GM06990 (cell line): Measurements from ENCODE around the gene EPHB4.

Source experiments
- DNase-seq: peaks from one replicate; pipeline ENCODE4 v3.0.0-alpha.2; 2011; ENCODE audit not compliant: insufficient read length; ENCODE audit errors: extremely low read depth
- H3K27me3 ChIP-seq: replicated peaks from 2 replicates; pipeline ENCODE4 v1.6.0; 2011; ENCODE audit warnings: low read length; ENCODE audit not compliant: control insufficient read depth, insufficient read depth
- H3K36me3 ChIP-seq: 2 replicates; pipeline ENCODE4 v1.5.1; 2011; ENCODE audit warnings: low read length; ENCODE audit not compliant: control insufficient read depth, insufficient read depth
- H3K4me3 ChIP-seq: replicated peaks from 2 replicates; pipeline ENCODE4 v1.5.1; 2011; ENCODE audit warnings: low read depth, mild to moderate bottlenecking, control low read depth, low read length
- CTCF ChIP-seq: IDR thresholded peaks from 2 replicates; pipeline ENCODE4 v1.5.1; 2011; ENCODE audit warnings: low read length, control low read depth, mild to moderate bottlenecking, inconsistent platforms; ENCODE audit not compliant: insufficient read depth, poor library complexity, severe bottlenecking

The EPHB4 gene

GRCh38 chr7:100864263-100864845, 37.0 kb upstream of the EPHB4 start:
- DNase-seq, result no peak
- Histone ChIP-seq H3K27me3 (no peaks in the 10 kb centered on the region), H3K4me3 (no peak overlapping the region), H3K36me3 (peaks cover 11% of the 10 kb centered on the region)
- no peak for TF ChIP-seq CTCF

DNA sequence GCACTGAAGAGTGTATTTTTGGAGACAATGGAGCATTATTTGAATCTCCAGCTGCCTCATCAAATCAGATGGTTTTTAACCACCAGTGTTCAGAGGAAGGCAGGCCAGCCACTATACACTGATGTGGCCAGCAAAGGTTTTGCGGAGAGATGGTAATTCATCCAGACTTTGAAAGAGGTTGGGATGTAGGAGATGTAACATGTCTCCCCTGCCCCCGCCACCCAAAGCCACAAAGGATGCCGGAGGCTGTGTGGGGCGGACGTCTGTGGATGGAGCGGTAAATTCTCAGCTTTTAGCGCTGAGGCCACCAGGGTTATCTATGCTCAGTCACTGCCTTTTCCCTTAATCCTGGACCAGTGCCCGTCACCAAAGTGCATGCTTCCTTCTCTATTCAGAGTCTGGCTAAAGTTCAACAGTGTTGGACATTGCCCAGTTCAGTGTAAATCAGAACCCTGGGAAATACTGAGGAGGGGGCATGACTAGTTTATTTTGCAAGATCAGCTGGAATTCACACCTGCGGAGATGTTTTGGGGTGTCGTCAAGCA, 36.2 kb upstream of the EPHB4 start:
- no peak for TF ChIP-seq CTCF
- H3K36me3 ChIP-seq, result peaks cover 11% of the 10 kb centered on the region
- DNase-seq, result no peak
- no peak overlapping the region for H3K4me3 ChIP-seq
- H3K27me3 ChIP-seq, result no peaks in the 10 kb centered on the region

DNA sequence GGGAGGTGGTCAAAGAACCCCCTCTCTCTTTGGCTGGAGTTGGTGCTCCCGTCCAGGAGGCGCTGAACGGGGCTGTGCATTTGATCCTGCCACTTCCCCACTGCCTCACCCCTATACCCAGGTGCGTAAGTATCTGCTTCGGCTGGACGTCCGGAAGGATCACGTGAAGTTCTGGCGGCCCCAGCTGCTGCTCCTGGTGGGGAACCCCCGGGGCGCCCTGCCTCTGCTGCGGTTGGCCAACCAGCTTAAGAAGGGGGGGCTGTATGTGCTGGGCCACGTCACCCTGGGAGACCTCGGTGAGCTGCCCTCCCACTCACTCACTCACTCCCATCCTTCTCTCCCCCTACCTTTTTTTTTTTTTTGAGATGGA, 34.3 kb upstream of the EPHB4 start:
- no peak for TF ChIP-seq CTCF
- DNase-seq, result no peak

DNA sequence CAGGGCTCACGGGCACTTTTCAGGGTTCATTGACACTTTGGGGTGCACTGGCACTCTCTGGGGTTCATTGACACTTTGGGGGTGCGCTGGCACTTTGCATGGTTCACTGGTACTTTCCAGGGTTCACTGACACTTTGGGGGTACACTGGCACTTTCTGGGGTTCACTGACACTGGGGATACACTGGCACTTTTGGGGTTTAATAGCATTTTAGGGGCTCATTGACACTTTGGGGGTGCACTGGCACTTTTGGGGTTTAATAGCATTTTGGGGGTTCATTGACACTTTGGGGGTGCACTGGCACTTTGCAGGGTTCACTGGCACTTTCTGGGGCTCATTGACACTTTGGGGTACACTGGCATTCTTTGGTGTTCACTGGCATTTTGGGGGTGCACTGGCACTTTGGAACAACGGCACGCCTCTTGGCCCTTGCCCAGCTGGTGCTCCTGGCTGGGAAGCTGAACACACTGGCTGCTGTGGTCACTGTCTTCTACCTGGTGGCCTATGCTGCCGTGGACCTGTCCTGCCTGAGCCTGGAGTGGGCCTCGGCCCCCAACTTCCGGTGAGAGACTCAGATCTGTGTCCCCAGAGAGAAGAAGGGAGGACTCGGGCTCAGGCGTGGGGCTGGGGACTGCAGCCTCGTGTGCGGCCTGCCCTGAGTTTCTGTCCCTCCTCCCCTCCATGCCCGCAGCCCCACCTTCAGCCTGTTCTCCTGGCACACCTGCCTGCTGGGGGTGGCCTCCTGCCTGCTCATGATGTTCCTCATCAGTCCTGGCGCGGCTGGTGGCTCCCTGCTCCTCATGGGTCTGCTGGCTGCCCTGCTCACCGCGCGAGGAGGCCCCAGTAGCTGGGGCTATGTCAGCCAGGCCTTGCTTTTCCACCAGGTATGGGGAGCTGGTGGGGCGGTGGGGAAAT, 33.6 kb upstream of the EPHB4 start:
- no peak for DNase-seq
- TF ChIP-seq CTCF, result no peak
- peaks cover 11% of the 10 kb centered on the region for H3K36me3 ChIP-seq
- no peak overlapping the region for H3K4me3 ChIP-seq
- no peaks in the 10 kb centered on the region for H3K27me3 ChIP-seq

More for the DNA sequence above, 34.3 kb upstream of the EPHB4 start:
- Histone ChIP-seq H3K27me3 (no peaks in the 10 kb centered on the region), H3K36me3 (peaks cover 11% of the 10 kb centered on the region), H3K4me3 (no peak overlapping the region)

GRCh38 chr7:100859856-100860255, 32.5 kb upstream of the EPHB4 start:
- H3K27me3 ChIP-seq, result no peaks in the 10 kb centered on the region
- no peak for TF ChIP-seq CTCF
- H3K36me3 ChIP-seq, result peaks cover 11% of the 10 kb centered on the region
- no peak overlapping the region for H3K4me3 ChIP-seq
- no peak for DNase-seq
